ENCODE results near the gene MRPL40.

GRCh38 chr22:19386248-19386647 is 46.1 kb upstream of the MRPL40 start:
- TF ChIP-seq CTCF (IDR thresholded peaks at IDR 0.05) = no peak
- no peak for TF ChIP-seq POLR2A (IDR thresholded peaks at IDR 0.05)

All from prostate gland (tissue), 2 donors.